HG03025 (cell line): ENCODE results near the gene GBP7.
"Not testable (repeated sequence)": the region's sequence is repeated elsewhere in the genome, so short reads cannot be mapped to it uniquely, and the experiment has no call there.

ENCODE experiments used
- ATAC-seq: cut with Tn5 transposase; IDR thresholded peaks from one replicate; pipeline ENCODE4 v1.9.1; 2021; ENCODE audit warnings: mild to moderate bottlenecking, moderate library complexity; ENCODE audit not compliant: unreplicated experiment, low FRiP score

GBP7 gene

DNA sequence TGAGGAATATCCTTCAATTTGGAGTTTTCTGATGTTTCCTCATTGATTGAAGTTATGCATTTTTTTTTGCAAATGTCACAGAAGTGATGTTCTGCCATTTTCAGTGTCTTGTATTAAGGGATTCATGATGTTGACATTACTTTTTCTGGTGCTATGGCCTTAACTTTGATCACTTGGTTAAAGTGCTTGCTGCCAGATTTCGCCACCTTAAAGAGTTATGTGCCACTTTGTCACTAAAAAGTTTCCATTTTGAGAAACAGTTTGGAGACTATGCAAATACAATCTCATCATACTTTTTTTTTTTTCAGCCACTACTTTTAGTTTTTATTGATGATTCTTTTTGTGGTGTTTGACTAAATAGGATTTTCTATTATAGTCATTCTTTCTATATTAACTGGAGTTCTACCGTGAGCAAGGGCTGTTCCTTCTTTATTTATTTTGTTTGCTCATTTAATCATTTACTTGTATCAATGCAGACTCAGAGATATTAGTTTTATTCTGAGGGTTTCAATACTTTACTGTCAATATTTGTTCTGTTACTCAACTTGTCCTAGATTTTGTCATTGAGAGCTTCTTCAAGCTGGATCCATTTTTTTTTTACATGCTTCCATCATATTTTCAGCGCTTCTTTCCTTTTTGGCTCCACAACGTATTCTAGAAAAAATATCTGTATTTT, 3.2 kb downstream of the GBP7 start:
- ATAC-seq: no peak

DNA sequence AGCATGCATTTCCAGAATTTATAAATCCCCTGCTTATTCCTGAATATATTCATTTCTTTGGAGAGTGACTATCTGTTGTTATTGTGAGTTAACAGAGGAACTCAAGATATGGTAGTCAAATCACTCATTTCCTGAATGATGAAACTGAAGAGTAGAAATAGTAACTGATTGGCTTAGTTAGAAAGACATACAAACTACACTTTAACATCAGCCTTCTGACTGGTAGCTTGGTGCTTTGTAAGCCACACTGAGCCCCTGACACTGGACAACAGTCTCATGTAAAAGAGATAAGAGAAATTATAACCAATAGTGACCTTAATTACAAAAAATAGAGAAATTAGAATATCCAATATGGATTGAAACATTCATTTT, 4.8 kb downstream of the GBP7 start:
- ATAC-seq: no peak

DNA sequence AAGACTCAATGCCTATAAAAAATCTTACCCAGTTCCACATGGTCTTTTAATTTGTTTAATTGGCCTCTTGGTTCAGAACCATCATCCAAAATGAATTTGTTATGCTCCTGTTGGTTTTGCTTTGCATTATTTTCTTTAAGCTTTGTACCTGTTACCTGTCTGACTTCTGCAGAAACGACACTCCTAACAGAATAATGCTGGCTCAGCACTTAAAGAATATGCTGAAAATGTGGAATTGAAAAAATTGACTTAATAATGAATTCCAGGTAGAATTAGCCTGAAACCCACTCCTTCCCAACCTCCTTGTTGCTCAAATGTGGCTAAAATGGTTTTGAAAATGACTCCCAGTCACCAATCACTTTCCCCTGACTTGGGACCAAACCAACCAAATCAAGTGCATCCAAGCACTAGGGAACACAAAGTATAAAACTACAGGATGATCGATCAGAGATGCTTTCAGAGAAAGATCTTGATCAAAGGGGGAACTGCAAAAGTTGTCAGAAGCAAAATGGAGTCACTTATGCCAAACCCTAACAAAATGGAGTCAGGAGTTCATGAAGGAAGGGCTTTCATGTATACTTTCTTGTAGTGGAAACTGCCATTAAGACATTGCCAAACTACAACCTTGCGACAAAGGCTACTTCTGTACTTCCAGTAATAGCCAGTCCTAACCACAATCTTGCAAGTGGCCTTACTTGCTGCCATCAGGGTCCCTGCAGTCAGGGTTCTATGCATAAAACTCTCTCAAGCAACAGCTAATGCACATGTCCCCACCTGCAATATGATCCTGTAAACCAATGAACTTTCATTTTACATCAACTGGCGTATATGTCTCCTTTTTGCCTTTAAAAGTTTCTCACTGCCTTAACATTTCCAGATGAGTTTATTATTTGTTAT, 5.4 kb downstream of the GBP7 start:
- no peak for ATAC-seq

DNA sequence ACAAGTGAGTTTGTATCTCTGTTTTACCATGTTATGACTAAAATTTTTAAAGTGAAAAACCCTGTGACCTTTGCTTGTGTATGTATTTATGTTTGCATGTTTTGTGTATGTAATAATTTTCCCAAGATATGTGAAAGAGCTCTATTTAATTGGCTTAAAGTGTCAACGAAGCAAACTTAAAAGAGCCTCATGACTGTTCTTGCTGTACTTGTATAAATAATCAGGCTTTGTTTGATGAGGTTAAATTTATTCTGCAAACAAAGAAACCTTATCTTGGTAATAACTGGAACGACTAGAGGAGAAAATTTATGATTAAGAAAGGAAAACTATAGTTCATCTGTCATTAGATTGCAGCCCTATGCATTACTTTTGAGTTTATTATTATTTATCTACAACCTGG, 6.6 kb downstream of the GBP7 start:
- no peak for ATAC-seq

DNA sequence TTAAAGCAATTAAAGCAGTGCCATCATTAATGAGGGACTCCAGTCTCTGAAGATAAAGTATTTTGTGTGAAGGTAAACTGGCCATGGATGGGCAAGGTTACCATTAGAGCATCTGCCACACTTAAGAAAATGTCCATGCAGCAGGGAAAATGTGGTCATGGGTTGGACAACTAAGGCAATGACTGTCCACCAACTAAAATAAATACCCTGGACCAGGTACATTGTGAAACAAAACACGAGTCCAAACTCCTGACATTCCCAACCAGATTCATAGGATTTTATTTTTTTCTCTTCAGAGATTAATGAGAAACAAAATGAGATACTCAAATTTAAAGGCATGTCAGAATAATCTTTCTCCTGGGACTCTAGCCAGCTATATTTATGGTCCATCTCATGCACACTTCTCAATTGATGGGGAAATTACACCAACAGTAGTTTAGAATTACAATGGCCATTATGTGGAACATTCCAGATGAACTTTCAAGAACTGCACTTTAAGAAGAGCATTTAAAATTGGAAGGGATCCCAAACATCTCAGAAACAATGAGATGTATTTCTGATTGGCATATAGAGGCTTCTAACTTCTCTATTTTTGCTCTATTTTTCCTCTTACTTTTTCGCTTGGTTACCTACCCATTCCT, 8.1 kb downstream of the GBP7 start:
- no peak for ATAC-seq

DNA sequence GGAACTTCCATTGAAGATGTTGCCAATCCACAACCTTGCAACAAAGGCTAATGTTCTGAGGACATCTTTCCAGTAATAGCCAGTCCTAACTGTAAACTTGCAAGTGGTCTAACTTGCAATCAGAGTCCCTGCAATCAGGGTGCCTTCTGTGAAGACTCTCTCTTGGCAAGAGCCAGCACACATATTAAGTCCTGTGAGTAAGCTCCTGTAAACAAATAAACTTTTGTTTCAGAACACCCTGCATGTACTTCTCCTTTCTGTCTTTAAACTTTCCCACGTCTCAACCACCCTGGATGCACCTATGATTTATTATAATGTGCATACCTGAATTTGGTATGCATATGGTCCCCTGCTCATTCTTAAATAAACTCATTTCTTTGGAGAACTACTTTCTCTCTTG, 9.1 kb downstream of the GBP7 start:
- no peak for ATAC-seq

DNA sequence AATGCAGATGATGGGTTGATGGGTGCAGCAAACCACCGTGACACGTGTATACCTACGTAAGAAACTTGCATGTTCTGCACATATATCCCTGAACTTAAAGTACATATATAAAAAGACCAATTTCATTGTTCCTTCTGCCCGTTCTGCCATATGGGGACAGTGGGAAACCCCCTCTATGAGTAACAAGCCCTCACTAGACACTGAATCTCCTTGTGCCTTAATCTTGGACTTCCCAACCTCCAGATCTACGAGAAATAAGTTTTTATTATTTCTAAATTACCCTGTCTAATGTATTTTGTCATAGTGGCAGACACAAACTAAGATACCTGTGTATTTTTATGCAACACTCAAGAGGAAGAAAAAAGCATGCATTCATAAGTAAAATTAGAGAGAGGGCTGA, 10.0 kb downstream of the GBP7 start:
- no peak for ATAC-seq

DNA sequence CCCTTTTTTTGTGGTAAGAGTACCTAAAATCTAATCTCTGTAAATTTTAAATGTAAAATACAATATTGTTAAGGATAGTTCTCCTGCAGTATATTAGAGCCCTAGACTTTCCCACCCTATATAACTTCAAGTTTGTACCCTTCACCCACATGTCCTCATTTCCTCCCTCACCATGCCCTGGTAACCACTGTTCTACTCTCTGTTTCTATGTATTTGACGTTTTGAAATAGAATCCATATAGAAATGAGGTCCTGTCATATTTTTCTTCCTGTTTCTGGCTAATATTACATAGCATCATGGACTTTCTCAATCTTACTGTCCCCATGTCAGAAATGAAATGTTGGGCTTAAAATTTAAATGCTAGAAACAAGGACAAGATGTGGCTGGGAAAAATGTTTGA, 24.8 kb downstream of the GBP7 start:
- ATAC-seq: no peak

DNA sequence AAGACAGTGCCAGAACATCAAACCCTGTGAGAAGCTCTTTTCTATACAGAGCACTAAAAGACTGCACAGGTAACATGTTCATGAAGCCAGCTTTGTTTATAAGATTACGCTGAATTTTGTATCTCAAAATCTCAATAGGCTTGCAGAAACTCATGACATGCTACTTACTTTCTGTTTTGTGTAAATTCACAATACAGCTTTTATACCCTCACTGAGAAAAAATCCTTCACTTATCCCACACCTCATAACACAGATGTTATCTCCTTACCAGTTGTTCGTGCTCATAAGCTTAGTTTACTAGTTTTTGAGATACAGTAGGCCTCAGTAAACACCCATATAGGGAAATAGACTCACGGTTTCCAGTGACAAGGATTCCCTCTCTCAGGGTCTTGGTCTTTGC, 25.8 kb downstream of the GBP7 start:
- no peak for ATAC-seq

DNA sequence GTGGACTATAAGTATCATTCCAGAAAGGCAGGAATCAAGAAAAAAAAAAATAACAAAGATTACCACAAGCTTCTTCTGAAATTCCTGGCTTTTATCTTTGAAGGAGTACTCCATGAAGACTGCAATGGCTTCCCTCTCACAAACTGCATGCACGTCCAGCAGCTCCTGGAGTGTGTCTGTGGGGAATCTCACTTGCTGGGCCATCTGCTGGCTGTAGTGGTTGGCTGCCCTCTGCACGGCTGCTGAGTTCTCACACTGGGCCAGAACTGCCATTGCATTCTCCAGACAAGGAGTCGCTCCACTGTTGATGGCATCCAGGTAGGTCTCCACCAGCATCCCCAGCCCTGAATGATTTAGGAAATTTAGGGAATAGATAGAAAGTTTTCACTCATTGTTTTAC, 26.6 kb downstream of the GBP7 start:
- ATAC-seq: no peak

DNA sequence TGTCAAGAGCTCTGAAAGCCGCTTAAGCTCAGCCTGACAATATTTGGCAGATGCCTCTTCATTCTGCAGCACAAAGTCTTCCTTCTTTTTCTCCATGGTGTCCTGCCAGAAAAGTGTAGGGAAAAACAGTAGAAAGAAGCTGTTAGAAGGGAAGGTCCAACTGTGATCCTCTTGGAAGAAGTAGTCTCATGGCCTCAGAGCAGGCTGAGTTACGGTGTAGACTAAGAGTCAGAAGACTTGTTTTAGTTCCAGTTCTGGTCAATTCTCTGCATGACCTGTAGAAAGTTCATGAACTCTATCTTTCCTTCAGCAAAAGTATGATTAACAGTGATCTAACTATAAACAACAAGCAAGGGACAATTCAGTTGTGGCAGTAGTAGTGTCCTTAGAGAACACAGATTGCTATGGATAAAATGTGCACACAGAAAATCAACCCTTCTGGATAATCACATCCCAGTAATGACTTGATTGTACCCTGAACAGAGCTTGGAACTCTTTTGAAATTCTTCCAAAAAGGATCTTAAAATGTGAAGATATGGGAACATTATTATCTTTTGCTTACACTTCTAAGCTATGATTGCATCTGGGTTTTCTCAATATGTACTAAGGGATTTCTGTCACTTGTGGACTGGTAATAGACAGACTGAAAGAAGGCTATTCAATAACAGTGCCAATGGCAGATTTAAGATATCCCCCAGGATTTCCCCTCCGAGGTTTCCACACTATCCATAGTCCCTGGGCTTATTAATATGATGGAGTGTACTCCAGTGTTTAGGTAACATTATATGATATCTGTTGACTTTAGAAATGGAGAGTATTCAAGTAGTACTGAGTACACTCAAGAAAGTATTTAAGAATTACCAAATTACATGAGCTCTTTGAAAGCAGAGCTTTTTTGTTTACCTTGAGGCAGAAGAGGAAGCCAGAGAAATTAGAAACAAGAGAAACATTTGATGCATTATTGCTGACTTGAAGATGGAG, 27.8 kb downstream of the GBP7 start:
- ATAC-seq: no peak

DNA sequence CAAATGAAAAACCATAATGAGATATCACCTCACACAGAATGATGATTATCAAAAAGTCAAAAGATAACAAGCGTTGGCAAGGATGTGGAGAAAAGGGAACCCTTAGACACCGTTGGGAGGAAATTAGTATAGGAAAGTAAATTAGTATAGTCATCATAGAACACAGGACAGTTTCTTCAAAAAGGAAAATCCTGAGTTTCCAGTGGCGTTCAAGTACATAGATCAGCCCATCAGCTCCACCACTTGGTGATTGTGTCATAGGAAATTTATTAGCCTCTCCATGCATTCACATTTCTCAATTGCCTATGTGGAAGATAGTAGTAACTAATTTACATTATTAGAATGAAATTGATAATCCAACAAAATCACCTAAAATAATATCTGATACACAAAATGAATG, 29.1 kb downstream of the GBP7 start:
- no peak for ATAC-seq

DNA sequence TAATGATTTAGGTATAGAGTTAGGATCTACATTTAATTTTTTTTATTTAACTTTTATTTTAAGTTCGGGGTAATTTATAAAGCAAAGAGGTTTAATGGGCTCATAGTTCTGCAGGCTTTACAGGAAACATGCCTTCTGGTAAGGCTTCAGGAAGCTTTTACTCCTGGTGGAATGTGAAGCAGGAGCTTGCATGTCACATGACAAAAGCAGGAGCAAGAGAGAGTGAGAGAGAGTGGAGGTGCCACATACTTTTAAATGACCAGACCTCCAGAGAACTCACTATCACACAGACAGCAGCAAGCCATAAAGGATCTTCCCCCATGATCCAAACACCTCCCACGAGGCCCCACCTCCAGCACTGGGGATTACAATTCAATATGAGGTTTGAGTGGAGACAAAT, 32.3 kb downstream of the GBP7 start:
- no peak for ATAC-seq

DNA sequence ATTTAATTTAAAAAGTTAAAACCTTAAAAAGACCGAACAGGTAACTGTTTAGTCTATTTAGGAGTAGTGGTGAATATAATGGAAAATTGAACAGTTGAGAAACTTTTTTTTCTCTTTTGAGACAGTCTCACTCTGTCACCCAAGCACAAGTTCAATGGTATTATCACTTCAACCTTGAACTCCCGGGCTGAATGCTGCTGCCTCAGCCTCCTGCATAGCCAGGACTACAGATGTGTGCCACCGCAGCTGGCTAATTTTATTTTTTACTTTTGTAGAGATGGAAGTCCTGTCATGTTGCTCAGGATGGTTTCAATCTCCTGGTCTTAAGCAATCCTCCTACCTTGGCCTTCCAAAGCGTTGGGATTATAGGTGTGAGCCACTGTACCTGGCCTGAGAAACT, 33.6 kb downstream of the GBP7 start:
- ATAC-seq: no peak

DNA sequence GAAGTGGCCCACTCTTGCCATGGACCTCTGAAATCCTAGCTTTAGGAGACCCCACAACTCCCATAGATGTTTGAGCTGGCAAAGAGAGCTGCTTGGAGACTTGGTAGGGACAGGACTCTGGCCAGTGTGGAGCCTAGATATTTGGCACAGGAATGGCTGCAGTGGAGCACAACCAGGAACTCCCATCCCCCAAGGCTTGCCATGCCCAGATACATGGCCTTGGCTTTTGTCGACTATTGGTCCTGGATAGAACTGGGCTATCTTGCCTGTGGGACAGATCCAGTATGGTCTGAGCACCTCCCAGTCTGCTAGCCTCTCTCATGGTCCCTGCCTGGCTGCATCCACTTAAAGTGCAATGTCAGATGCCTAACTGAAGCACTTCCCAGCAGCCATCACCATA, 42.1 kb downstream of the GBP7 start:
- ATAC-seq: no peak

DNA sequence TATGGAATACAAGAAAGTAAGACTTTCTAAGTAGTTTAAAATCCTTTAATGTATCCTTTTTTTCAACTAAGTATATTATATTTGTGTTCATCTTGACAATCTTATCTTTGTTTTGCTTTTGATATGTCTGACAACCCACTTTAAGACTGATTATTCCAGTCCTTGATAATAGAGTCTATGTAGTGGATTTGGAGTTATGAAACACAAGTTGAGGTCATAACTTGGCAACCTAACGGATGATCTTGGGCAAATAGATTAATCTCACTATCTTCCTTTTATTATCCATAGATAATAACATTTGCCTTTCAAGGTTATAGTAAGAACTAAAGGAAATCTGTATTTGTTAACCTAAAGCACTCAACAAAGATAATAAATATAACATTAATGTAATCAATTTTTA, 45.1 kb downstream of the GBP7 start:
- no peak for ATAC-seq

DNA sequence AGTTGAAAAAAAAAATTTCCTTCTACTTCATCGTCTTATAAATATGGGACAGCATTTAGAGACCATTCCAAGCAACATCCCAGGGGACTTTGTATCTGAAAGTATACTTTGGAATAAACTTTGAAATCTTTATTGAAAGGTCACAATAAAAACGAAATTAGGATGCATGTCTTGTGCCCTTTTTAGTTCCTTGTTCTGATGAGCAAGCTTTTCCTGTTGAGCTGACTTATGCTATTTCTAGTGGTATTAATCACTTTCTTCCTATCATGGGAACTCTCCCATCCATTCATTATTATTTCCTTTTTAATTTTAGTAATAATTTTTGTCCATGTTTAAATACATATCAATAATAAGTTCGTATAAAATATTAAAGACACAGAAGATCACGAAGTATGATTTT, 45.9 kb downstream of the GBP7 start:
- ATAC-seq: no peak

DNA sequence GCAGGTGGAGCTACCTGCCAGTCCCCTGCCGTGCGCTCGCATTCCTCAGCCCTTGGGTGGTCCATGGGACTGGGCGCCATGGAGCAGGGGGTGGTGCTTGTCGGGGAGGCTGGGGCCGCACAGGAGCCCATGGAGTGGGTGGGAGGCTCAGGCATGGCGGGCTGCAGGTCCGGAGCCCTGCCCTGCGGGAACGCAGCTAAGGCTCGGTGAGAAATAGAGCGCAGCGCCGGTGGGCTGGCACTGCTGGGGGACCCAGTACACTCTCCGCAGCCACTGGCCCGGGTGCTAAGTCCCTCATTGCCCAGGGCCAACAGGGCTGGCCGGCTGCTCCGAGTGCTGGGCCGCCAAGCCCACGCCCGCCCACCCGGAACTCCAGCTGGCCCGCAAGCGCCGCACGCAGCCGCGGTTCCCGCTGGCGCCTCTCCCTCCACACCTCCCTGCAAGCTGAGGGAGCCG, 47.8 kb downstream of the GBP7 start:
- not testable (repeated sequence) for ATAC-seq

DNA sequence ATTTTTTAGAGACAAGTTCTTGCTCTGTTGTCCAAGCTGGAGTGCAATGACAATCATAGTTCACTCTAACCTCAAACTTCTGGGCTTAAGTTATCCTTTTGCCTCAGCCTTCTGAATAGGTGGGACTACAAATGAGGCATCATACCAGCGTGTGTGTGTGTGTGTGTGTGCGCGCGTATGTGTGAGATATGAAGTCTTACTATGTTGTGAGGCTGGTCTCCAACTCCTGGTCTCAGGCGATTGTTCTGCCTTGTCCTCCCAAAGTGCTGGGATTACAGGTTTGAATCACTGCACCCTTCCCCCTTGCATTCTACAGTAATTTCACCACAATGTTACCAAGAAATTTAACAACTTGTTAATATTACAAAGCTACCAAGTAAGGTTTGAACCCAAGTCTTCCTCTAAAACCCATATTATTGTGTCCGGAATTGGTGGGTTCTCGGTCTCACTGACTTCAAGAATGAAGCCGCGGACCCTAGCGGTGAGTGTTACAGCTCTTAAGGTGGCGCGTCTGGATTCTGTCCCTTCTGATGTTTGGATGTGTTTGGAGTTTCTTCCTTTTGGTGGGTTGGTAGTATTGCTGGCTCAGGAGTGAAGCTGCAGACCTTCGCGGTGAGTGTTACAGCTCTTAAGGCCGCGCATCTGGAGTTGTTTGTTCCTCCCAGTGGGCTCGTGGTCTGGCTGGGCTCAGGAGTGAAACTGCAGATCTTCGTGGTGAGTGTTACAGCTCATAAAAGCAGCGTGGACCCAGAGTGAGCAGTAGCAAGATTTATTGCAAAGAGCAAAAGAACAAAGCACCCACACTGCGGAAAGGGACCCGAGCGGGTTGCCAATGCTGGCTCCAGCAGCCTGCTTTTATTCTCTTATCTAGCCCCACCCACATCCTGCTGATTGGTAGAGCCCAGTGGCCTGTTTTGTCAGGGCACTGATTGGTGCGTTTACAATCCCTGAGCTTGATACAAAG, 48.9 kb downstream of the GBP7 start:
- not testable (repeated sequence) for ATAC-seq
